Daoy (cell line): ENCODE measurements around the gene EPHA2. TPM values are rescaled to one million over a fixed set of nuclear protein-coding genes. Genes with fewer than 3 reads are reported as not detected.
"Not testable (repeated sequence)": the region's sequence is repeated elsewhere in the genome, so short reads cannot be mapped to it uniquely, and the experiment has no call there.

ENCODE experiments used
- DNase-seq: peaks from one replicate; pipeline ENCODE4 v3.0.0-alpha.2; 2015; ENCODE audit warnings: low read depth
- total RNA-seq: library from RNA; depleted of rRNA; stranded (reverse); fragments of >200 nt; shearing (Covaris generic); gene quantifications from 2 replicates; pipeline ENCODE4 v1.2.3, GENCODE V29; 2014; rRNA removed

EPHA2 gene
- total RNA-seq, result 50.8 and 67.7 TPM in 2 replicates

DNA sequence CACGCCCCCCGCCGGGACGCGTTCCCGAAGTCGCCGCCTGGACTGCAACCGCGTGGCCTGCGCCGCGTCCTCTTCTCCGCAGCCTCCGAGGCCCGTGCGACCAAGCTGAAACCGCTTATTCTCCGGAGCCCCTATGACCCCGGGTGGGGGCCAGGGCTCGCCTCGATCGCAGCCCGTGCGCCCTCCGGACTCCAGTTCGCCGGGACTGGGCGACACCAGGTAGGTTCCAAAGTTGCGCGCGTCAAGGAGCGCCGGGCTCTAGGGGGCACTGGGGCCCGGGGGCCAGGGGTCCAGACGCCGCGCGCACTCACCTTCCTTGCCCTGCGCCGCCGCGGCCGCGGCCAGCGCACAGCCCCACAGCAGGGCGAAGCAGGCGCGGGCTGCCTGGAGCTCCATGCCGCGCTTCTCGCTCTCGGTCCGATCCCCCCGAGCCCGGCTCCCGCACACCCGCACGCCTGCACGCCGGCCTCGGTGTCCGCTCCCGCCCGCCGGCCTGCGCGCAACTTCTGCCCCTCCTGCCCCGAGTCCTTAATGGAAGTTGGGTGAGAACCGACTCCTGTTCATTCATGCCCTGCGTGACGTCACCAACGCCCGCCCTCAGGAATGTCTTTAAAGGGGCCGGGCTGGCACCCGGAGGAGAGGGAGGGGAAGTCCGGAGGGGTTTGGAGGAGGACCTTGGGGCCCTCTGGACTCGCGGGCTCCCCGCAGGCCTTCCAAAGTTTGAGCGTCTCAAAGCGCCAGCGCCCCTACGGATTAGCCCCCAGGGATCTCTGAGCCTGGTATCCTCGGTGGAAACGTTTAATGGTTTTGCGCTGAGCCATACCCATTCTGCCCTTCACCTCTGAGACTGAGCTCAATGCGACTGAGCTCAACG, at the start of gene EPHA2:
Gene EPHA2 (minus strand): TSS at position 533 of the 874 bp plus-strand sequence. CDS start 137 bp downstream, at position 396.
- peak; percentile 97 for DNase-seq

DNA sequence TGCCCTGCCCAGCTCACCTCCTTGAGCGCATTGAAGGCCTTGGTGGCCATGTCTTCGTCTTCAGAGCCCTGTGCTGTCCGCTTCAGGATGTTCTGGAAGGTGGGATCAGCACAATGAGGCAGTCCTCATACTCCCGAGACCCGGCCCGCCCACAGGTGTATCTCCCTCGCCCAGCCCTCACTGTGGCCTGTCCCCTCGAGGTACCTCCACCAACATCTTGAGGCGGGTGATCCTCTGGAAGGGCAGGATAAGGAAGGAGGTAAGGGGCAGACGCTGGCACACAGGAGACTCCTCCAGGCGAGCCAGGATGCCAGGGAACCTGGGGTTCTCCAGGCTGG, 49.4 kb upstream of the EPHA2 start:
- no peak for DNase-seq

- DNase-seq, result no peak
Observed at GRCh38 chr1:16204634-16205333, 48.9 kb upstream of the EPHA2 start.

- no peak for DNase-seq
Observed at GRCh38 chr1:16204216-16204615, 48.3 kb upstream of the EPHA2 start.

DNA sequence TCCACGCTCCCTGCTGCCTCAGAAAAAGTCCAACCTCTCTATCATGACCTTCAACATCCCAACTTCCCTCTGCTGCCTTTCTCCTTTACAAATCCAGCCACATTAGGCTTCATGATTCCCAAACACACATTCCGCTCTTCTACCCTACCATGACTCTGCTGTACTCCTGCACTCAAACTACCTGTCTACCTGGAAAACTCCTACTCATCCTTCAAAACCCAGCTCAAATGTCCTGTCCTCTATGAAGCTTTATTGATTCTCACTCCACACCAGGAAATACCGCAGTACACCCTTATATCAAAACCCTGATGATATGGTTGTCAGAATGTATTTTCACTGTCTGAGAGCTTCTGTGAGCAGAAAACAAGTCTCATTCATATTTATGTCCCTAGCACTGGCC, 47.7 kb upstream of the EPHA2 start:
- no peak for DNase-seq

- DNase-seq, result no peak
Observed at GRCh38 chr1:16202281-16203210, 46.7 kb upstream of the EPHA2 start.

- DNase-seq, result no peak
Observed at GRCh38 chr1:16199700-16200099, 43.8 kb upstream of the EPHA2 start.

- DNase-seq, result no peak
Observed at GRCh38 chr1:16199157-16199501, 43.3 kb upstream of the EPHA2 start.

DNA sequence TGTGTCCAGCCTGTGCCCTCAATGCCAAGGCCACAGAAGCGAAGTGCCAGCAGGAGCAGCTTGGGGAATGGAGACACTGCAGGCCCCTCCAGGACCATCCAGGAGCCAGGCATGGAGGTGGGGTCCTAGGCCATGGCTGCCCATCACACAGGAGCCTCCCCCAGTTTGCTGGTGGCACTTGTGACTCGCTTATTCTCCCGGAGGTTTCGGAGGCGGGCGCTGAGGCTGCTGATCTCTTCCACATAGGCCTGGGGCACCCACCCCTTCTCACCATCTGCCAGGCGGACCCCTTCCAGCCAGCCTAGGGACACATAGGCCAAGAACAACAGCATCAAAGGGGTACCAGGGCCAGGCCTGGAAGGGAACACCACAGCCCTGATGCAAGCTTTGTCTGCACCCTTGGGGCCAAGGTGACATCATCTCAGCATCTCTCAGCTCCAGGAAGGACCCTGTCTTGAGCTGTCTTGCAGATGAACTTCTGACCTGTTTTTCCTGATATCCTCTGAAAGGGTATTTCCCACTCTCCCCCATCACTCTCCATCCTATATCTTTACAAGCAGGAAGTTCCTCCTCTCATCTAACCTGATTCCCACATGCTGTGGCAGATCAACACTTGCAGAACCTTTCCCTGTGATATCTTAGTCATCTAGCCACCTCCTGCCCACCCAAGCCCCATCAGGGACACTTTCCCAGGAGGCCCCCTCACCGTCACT, 42.7 kb upstream of the EPHA2 start:
- no peak for DNase-seq

DNA sequence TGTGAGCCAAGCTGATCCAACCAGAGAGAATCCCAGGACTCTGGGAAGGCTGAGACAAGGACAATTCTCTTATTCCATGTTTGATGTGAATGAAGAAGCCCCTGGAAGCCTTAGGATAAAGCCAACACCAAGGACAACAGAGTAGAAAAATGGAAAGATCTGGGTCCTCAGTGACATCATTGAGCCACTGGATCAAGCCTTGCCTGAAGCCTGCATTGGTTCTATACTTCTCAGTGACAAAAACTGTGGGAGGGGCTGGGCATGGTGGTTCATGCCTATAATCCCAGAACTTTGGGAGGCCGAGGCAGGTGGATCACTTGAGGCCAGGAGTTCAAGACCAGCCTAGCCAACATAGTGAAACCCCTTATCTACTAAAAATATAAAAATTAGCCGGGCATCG, 41.0 kb upstream of the EPHA2 start:
- DNase-seq, result no peak

GRCh38 chr1:16196139-16196538, 40.3 kb upstream of the EPHA2 start:
- DNase-seq, result not testable (repeated sequence)

DNA sequence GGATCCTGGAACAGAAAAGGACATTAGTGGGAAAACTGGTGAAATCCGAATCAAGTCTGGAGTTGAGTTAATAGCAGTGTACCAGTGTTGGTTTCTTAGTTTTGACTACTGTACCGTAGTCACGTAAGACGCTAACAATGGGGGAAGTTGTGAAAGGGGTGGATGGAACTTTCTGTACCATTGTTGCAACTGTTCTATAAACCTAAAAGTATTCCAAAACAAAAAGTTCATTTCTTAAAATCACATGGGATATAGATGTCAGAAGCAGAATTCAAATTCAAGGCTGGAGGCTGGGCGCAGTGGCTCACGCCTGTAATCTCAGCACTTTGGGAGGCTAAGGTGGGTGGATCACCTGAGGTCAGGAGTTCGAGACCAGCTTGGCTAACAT, 39.6 kb upstream of the EPHA2 start:
- no peak for DNase-seq

DNA sequence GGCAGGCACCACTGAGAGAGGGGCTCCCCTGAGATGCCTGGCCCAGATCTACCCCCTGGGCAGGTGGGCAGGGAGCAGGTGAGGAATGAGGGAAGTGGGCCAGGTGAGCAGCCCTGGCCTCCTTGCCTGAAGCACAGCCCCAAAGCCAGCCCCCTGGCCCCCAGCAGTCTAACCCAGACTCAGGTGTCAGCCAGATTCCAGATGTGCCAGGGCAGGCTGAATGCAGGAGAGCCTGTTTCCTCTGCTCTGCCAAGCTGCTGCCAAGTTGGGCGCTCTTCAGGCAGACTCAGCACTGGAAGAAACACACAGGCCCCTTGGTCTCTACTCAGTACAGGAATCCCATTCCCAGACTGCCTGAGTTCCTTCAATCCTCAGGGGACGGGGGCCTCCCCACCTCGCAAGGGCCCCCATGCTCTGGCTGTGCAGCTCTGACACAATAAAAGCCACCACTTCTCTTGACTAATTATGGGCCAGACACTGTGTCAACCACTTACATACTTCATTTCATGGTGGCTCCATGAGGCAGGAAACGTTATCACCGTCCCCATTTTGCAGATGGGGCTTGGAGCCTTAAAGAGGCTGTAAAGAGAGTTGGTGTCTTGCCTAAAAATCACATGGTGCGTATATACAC, 36.2 kb upstream of the EPHA2 start:
- no peak for DNase-seq

- no peak for DNase-seq
Observed at GRCh38 chr1:16191309-16191708, 35.4 kb upstream of the EPHA2 start.

DNA sequence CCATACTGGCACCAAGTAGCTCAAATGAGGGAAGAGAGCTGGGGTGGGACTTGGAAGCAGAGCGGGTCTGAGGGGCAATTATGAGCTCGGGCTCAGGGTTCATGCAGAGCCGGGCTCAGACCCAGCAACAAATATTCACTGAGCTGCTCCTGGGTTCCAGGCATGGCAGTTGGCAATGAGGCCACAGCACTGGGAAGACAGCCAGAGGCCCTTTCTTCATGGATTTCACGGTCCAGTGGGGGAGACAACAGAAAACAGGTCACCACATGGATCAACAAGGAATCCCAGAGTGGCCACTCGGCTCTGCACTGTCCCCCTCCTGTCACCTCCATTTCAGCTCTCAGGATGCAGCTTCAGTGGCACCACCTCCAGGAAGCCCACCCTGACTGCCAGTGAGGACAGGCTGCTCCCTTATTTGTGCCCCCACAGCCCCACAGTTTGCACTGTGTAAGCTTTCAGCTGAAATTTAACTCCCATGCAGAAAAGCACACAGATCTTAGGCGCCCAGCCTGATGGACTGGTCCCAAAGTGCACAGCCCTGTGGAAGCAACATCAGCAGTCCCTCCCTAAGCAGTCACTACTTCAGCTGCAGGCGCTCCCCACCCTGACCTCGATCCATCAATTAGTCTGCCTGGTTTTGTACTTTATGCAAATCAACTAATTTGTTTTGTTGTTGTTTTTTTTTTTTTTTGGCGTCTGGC, 34.2 kb upstream of the EPHA2 start:
- DNase-seq, result peak; percentile 33

DNA sequence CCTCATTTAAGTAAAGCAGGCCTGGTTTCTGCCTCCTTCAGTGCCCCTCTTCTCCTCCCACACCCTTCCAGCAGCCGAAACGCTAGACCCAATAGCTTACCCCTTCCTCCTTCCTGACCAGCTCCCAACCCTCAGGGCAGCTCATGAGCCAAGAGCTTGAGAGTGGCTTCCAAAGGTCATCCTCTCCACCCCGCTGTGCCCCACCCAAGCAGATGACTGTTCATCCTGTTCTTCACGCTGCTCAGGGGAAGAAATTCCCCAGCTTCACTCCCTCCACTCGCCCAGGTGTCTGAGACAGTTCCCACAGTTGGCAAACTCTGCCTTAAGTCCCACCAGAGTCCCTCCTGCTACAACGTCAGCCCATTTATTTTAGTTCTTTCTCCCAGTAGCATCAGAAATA, 33.1 kb upstream of the EPHA2 start:
- DNase-seq, result peak; percentile 69

- DNase-seq, result peak; percentile 90
Observed at GRCh38 chr1:16187748-16188401, 32.0 kb upstream of the EPHA2 start.

- no peak for DNase-seq
Observed at GRCh38 chr1:16186655-16187235, 30.9 kb upstream of the EPHA2 start.

- no peak for DNase-seq
Observed at GRCh38 chr1:16184557-16185303, 28.9 kb upstream of the EPHA2 start.
